ENCODE measurements around the gene SMC3. TPM values are rescaled to one million over a fixed set of nuclear protein-coding genes. Genes with fewer than 3 reads are reported as not detected.

The SMC3 gene
- total and polyA plus RNA-seq, 2 of the 13 experiments (the other 11 are each of a cell fraction or from before 2014, with no cell fraction given) = 11.7 to 48.0 TPM

DNA sequence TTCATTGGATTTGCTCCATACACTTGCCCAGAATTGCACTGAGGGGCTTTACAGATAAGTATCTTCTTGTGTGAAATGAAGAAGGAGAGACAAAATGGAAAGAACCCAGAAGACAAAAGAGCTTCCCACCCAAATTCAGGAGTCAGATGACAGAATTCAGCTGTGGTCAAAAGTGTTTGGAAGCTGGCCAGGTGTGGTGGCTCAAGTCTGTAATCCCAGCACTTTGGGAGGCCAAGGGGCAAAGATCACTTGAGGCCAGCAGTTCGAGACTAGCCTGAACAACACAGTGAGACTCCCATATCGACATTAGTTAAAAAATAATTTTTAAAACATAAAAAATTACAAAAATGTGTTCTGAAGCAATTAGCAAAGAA, 42.6 kb upstream of the SMC3 start:
- no peak for ATAC-seq
- DNase-seq (ENCODE audit: low spot score) = no peak
- Histone ChIP-seq H3K9ac (ENCODE audit: insufficient read depth, low read depth, low read length) (no peak overlapping the region), H3K79me2 (ENCODE audit: insufficient read depth, low read length) (no peaks in the 10 kb centered on the region), H2AFZ (ENCODE audit: low read length) (no peak overlapping the region), H3K36me3 (replicated peaks in 1 of 2; ENCODE audit: control insufficient read depth in 1 of 2, insufficient read depth in 2 of 2, low read length in 2 of 2) (no peaks in the 10 kb centered on the region), H3K27ac (ENCODE audit: extremely low read length, insufficient read depth, low read length) (no peak overlapping the region), H4K20me1 (ENCODE audit: insufficient read depth, low read length) (no peaks in the 10 kb centered on the region), H3K4me1 (ENCODE audit: insufficient read depth, low read length) (peaks cover 48% of the 10 kb centered on the region), H3K4me2 (ENCODE audit: low read depth, low read length) (no peak overlapping the region), H3K9me3 (ENCODE audit: low read length) (no peaks in the 10 kb centered on the region), H3K27me3 (ENCODE audit: control insufficient read depth in 1 of 2, insufficient read depth in 2 of 2, low read length in 2 of 2) (peaks cover 2 to 15% of the 10 kb centered on the region in 2 experiments; a peak in 3 of 5 replicates), H3K4me3 (replicated peaks in 1 of 3; ENCODE audit: insufficient read depth in 1 of 3, low read depth in 2 of 3, low read length in 3 of 3) (no peak overlapping the region)
- WGBS (ENCODE audit: low lambda C conversion rate) = 0% methylated on average over 2 of the region's 2 CpGs
- intact Hi-C loops (cut with micrococcal nuclease; ENCODE audit: unreplicated experiment) (no loop called here), in situ Hi-C loops (cut with HindIII; ENCODE audit: extremely low pct_ligation_motif_present, low pct_unique_long_range_greater_than_20kb) (no loop called here)
- FAIRE-seq = no peak
- ChIA-PET POLR2A (no interaction called here), CTCF (ENCODE audit: low intra/inter-chr PET ratio, low total read pairs) (no interaction called here)
- no peak for TF ChIP-seq NR2C2 (CRISPR knock-in tag; IDR thresholded peaks at IDR 0.05; ENCODE audit: borderline replicate concordance)
- TF ChIP-seq, protein P1, sequence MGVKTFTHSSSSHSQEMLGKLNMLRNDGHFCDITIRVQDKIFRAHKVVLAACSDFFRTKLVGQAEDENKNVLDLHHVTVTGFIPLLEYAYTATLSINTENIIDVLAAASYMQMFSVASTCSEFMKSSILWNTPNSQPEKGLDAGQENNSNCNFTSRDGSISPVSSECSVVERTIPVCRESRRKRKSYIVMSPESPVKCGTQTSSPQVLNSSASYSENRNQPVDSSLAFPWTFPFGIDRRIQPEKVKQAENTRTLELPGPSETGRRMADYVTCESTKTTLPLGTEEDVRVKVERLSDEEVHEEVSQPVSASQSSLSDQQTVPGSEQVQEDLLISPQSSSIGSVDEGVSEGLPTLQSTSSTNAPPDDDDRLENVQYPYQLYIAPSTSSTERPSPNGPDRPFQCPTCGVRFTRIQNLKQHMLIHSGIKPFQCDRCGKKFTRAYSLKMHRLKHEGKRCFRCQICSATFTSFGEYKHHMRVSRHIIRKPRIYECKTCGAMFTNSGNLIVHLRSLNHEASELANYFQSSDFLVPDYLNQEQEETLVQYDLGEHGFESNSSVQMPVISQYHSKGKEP (CRISPR knock-in tag; IDR thresholded peaks at IDR 0.05) = no peak
- no TSS peak for BruUV-seq (replicated peaks)

DNA sequence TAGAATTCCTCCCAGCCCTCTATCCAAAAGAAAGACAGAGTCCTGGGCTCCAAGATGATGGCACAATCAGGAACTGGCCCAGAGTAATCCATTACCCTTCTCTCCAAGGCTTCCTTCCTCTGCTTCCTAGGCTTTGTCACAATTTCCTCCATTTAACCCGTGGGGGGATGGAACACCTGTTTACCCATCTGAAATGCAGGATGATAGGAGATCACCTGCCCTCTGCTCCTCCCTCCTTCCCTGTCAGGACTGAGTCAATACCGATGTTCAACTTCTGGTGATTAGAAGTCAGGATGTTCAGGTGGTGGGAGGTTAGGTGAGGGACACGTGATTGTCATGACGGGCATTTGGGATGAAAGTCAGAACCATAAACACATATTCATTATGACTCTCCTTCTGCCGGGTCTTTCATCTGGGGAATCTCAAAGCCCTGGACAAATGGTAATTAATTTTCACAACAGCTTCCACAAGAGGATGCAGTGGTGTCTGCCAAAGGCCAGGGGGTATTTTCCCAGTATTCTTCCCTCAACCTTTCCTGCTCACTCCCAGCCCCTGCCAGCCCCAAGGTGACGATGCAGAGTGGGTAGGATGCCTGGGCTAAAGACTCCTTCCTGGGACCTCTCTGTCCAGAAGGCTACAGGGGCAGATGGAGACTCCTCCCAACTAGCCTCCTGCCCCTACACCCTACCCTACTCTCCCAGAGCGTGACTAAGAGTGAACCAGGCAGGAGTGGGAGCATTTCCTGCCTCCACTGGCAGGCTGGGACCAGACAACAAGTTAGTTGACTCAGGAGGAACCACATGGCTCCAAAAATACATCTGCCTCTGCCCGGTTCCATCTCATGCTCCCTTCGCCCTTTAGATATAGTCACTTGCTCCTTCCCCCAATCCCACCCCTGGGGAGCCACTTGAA, 41.9 kb upstream of the SMC3 start:
- FAIRE-seq = no peak
- peaks cover 53% of the 10 kb centered on the region for H3K4me1 ChIP-seq (ENCODE audit: insufficient read depth, low read length)
- no peak overlapping the region for H3K4me2 ChIP-seq (ENCODE audit: low read depth, low read length)
- no peak for TF ChIP-seq SMARCC2 (IDR thresholded peaks at IDR 0.05)
- no peak for TF ChIP-seq PHB2 (IDR thresholded peaks at IDR 0.05; ENCODE audit: partially characterized antibody)
- TF ChIP-seq, protein P2, sequence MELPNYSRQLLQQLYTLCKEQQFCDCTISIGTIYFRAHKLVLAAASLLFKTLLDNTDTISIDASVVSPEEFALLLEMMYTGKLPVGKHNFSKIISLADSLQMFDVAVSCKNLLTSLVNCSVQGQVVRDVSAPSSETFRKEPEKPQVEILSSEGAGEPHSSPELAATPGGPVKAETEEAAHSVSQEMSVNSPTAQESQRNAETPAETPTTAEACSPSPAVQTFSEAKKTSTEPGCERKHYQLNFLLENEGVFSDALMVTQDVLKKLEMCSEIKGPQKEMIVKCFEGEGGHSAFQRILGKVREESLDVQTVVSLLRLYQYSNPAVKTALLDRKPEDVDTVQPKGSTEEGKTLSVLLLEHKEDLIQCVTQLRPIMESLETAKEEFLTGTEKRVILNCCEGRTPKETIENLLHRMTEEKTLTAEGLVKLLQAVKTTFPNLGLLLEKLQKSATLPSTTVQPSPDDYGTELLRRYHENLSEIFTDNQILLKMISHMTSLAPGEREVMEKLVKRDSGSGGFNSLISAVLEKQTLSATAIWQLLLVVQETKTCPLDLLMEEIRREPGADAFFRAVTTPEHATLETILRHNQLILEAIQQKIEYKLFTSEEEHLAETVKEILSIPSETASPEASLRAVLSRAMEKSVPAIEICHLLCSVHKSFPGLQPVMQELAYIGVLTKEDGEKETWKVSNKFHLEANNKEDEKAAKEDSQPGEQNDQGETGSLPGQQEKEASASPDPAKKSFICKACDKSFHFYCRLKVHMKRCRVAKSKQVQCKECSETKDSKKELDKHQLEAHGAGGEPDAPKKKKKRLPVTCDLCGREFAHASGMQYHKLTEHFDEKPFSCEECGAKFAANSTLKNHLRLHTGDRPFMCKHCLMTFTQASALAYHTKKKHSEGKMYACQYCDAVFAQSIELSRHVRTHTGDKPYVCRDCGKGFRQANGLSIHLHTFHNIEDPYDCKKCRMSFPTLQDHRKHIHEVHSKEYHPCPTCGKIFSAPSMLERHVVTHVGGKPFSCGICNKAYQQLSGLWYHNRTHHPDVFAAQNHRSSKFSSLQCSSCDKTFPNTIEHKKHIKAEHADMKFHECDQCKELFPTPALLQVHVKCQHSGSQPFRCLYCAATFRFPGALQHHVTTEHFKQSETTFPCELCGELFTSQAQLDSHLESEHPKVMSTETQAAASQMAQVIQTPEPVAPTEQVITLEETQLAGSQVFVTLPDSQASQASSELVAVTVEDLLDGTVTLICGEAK (IDR thresholded peaks at IDR 0.05) = no peak
- TF ChIP-seq, protein P2 (CRISPR knock-in tag; IDR thresholded peaks at IDR 0.05) = no peak

More for the DNA sequence above, 41.9 kb upstream of the SMC3 start:
- Histone ChIP-seq H3K27ac (ENCODE audit: extremely low read length, insufficient read depth, low read length) (no peak overlapping the region), H2AFZ (ENCODE audit: low read length) (no peak overlapping the region), H3K4me3 (replicated peaks in 1 of 3; ENCODE audit: insufficient read depth in 1 of 3, low read depth in 2 of 3, low read length in 3 of 3) (no peak overlapping the region), H3K79me2 (ENCODE audit: insufficient read depth, low read length) (no peaks in the 10 kb centered on the region), H3K27me3 (ENCODE audit: control insufficient read depth in 1 of 2, insufficient read depth in 2 of 2, low read length in 2 of 2) (peaks cover 2 to 18% of the 10 kb centered on the region in 2 experiments; a peak in 3 of 5 replicates), H3K36me3 (replicated peaks in 1 of 2; ENCODE audit: control insufficient read depth in 1 of 2, insufficient read depth in 2 of 2, low read length in 2 of 2) (no peaks in the 10 kb centered on the region), H3K9ac (ENCODE audit: insufficient read depth, low read depth, low read length) (no peak overlapping the region), H4K20me1 (ENCODE audit: insufficient read depth, low read length) (no peaks in the 10 kb centered on the region), H3K9me3 (ENCODE audit: low read length) (no peaks in the 10 kb centered on the region)
- ATAC-seq (no peak), DNase-seq (ENCODE audit: low spot score) (no peak)
- WGBS (ENCODE audit: low lambda C conversion rate) = 15% methylated on average over 8 of the region's 9 CpGs
- POLR2A ChIA-PET = no interaction called here
- intact Hi-C loops (cut with micrococcal nuclease; ENCODE audit: unreplicated experiment) = no loop called here
- in situ Hi-C loops (cut with HindIII; ENCODE audit: extremely low pct_ligation_motif_present, low pct_unique_long_range_greater_than_20kb) = no loop called here
- CTCF ChIA-PET (ENCODE audit: low intra/inter-chr PET ratio, low total read pairs) = no interaction called here
- no TSS peak for BruUV-seq (replicated peaks)
